Mesendoderm (in vitro differentiated cells): ENCODE data around the gene UBAC2.
"Not testable (repeated sequence)": the region's sequence is repeated elsewhere in the genome, so short reads cannot be mapped to it uniquely, and the experiment has no call there.

Source experiments
- DNase-seq: peaks from one replicate; pipeline ENCODE4 v3.0.0; 2013
- H2AK5ac ChIP-seq: 2 replicates; pipeline ENCODE4 v1.6.1; 2013; ENCODE audit warnings: low read length, inconsistent platforms
- H2BK120ac ChIP-seq: 2 replicates; pipeline ENCODE4 v1.6.1; 2013; ENCODE audit warnings: low read depth, mild to moderate bottlenecking, low read length, moderate library complexity, mixed read lengths
- H2BK15ac ChIP-seq: replicated peaks from 2 replicates; pipeline ENCODE4 v1.6.1; 2013; ENCODE audit warnings: low read depth, mild to moderate bottlenecking, moderate library complexity
- H2BK5ac ChIP-seq: 2 replicates; pipeline ENCODE4 v1.6.1; 2013; ENCODE audit warnings: low read length, inconsistent platforms
- H3K18ac ChIP-seq: 2 replicates; pipeline ENCODE4 v1.6.1; 2013; ENCODE audit warnings: mild to moderate bottlenecking, low read length, mixed read lengths
- H3K23ac ChIP-seq: one replicate; pipeline ENCODE4 v1.6.1; 2013; ENCODE audit warnings: low read length
- H3K27ac ChIP-seq: 2 replicates; pipeline ENCODE4 v1.5.1; 2013; ENCODE audit warnings: low read depth, mild to moderate bottlenecking, inconsistent platforms, low read length, moderate library complexity
- H3K27me3 ChIP-seq: 2 replicates; pipeline ENCODE4 v1.6.1; 2013; ENCODE audit warnings: low read length, control low read depth, mild to moderate bottlenecking, inconsistent platforms; ENCODE audit not compliant: insufficient read depth, poor library complexity
- H3K36me3 ChIP-seq: 2 replicates; pipeline ENCODE4 v1.6.1; 2013; ENCODE audit warnings: low read length, inconsistent platforms; ENCODE audit not compliant: control insufficient read depth, insufficient read depth
- H3K4ac ChIP-seq: one replicate; pipeline ENCODE4 v1.6.1; 2013; ENCODE audit warnings: low read depth, mild to moderate bottlenecking, low read length, moderate library complexity
- H3K4me1 ChIP-seq: 2 replicates; pipeline ENCODE4 v1.6.1; 2013; ENCODE audit warnings: low read depth, low read length, inconsistent platforms; ENCODE audit not compliant: control insufficient read depth
- H3K4me2 ChIP-seq: 2 replicates; pipeline ENCODE4 v1.6.1; 2013; ENCODE audit warnings: low read length
- H3K4me3 ChIP-seq: 2 replicates; pipeline ENCODE4 v1.5.1; 2013; ENCODE audit warnings: mild to moderate bottlenecking, low read length
- H3K56ac ChIP-seq: one replicate; pipeline ENCODE4 v1.6.1; 2013; ENCODE audit warnings: low read length
- H3K79me1 ChIP-seq: 2 replicates; pipeline ENCODE4 v1.6.1; 2013; ENCODE audit warnings: low read length, inconsistent platforms
- H3K79me2 ChIP-seq: 2 replicates; pipeline ENCODE4 v1.6.1; 2013; ENCODE audit warnings: mild to moderate bottlenecking, low read length; ENCODE audit not compliant: control insufficient read depth, insufficient read depth
- H3K9ac ChIP-seq: 2 replicates; pipeline ENCODE4 v1.6.1; 2013; ENCODE audit warnings: low read length, inconsistent platforms
- H4K5ac ChIP-seq: one replicate; pipeline ENCODE4 v1.6.1; 2013; ENCODE audit warnings: low read length
- H4K8ac ChIP-seq: one replicate; pipeline ENCODE4 v1.6.1; 2013; ENCODE audit warnings: low read depth, mild to moderate bottlenecking, control low read depth, low read length, moderate library complexity
- WGBS: extraction: QIAGEN DNeasy Blood & Tissue Kit; methylation state at CpG from one replicate; pipeline ENCODE4 v1.1.7; 2013; ENCODE audit warnings: low lambda C conversion rate, missing lambda C conversion rate; ENCODE audit not compliant: insufficient coverage; ENCODE audit errors: extremely low coverage; 5-methylcytosine and 5-hydroxymethylcytosine counted together

Gene UBAC2

GRCh38 chr13:99390601-99391000 lies 189.9 kb downstream of the UBAC2 start:
- no peak overlapping the region for H2BK15ac ChIP-seq
- no peak for DNase-seq
- H3K56ac ChIP-seq: no peak overlapping the region
- no peak overlapping the region for H3K18ac ChIP-seq
- no peaks in the 10 kb centered on the region for H3K79me1 ChIP-seq
- WGBS: no CpG with 5 or more reads among the region's 13 CpGs
- no peak overlapping the region for H4K8ac ChIP-seq
- H2BK120ac ChIP-seq: no peak overlapping the region
- no peaks in the 10 kb centered on the region for H3K79me2 ChIP-seq
- H3K4me2 ChIP-seq: no peak overlapping the region
- H4K5ac ChIP-seq: no peak overlapping the region
- H3K4ac ChIP-seq: no peak overlapping the region
- H3K4me3 ChIP-seq: no peak overlapping the region
- H2BK5ac ChIP-seq: no peak overlapping the region
- H2AK5ac ChIP-seq: no peak overlapping the region
- H3K9ac ChIP-seq: no peak overlapping the region
- H3K4me1 ChIP-seq: no peaks in the 10 kb centered on the region
- no peak overlapping the region for H3K27ac ChIP-seq
- no peaks in the 10 kb centered on the region for H3K27me3 ChIP-seq
- H3K23ac ChIP-seq: no peak overlapping the region
- H3K36me3 ChIP-seq: no peaks in the 10 kb centered on the region

- Histone ChIP-seq H2BK15ac (no peak overlapping the region), H3K4me1 (no peaks in the 10 kb centered on the region), H3K23ac (no peak overlapping the region), H3K79me2 (no peaks in the 10 kb centered on the region), H3K36me3 (no peaks in the 10 kb centered on the region), H3K27me3 (no peaks in the 10 kb centered on the region), H3K9ac (no peak overlapping the region), H2BK120ac (no peak overlapping the region), H3K56ac (no peak overlapping the region), H3K4me2 (no peak overlapping the region), H3K79me1 (no peaks in the 10 kb centered on the region), H4K5ac (no peak overlapping the region), H2BK5ac (no peak overlapping the region), H3K27ac (no peak overlapping the region), H3K18ac (no peak overlapping the region), H3K4ac (no peak overlapping the region), H3K4me3 (no peak overlapping the region), H4K8ac (no peak overlapping the region), H2AK5ac (no peak overlapping the region)
- no peak for DNase-seq
- no CpG with 5 or more reads among the region's 11 CpGs for WGBS
Measured at GRCh38 chr13:99391781-99392469, 191.3 kb downstream of the UBAC2 start.

- Histone ChIP-seq H3K36me3 (no peaks in the 10 kb centered on the region), H2AK5ac (no peak overlapping the region), H2BK15ac (no peak overlapping the region), H3K56ac (no peak overlapping the region), H2BK5ac (no peak overlapping the region), H3K27me3 (no peaks in the 10 kb centered on the region), H3K27ac (no peak overlapping the region), H3K4me1 (no peaks in the 10 kb centered on the region), H3K4ac (no peak overlapping the region), H3K4me2 (no peak overlapping the region), H3K9ac (no peak overlapping the region), H2BK120ac (no peak overlapping the region), H3K4me3 (no peak overlapping the region), H4K8ac (no peak overlapping the region), H3K79me1 (no peaks in the 10 kb centered on the region), H3K23ac (no peak overlapping the region), H4K5ac (no peak overlapping the region), H3K79me2 (no peaks in the 10 kb centered on the region), H3K18ac (no peak overlapping the region)
- no CpG with 5 or more reads among the region's 13 CpGs for WGBS
- DNase-seq: no peak
Measured at GRCh38 chr13:99392470-99393135, 191.9 kb downstream of the UBAC2 start.

- not testable (repeated sequence) for H4K8ac ChIP-seq, H3K36me3 ChIP-seq, H2BK120ac ChIP-seq, H3K4me1 ChIP-seq, H3K27ac ChIP-seq, H3K4me2 ChIP-seq, H3K23ac ChIP-seq, H4K5ac ChIP-seq, H3K56ac ChIP-seq, H3K79me2 ChIP-seq, H3K79me1 ChIP-seq, H3K18ac ChIP-seq, H2AK5ac ChIP-seq, H2BK5ac ChIP-seq, H3K4me3 ChIP-seq, H3K27me3 ChIP-seq, DNase-seq, H2BK15ac ChIP-seq, H3K9ac ChIP-seq, H3K4ac ChIP-seq
- no CpG with 5 or more reads among the region's 7 CpGs for WGBS
Measured at GRCh38 chr13:99393391-99393790, 192.7 kb downstream of the UBAC2 start.

- Histone ChIP-seq H4K5ac (no peak overlapping the region), H3K36me3 (no peaks in the 10 kb centered on the region), H3K23ac (no peak overlapping the region), H3K27ac (no peak overlapping the region), H3K4ac (no peak overlapping the region), H3K9ac (no peak overlapping the region), H3K4me1 (no peaks in the 10 kb centered on the region), H2BK120ac (no peak overlapping the region), H2AK5ac (no peak overlapping the region), H3K79me2 (no peaks in the 10 kb centered on the region), H3K4me2 (no peak overlapping the region), H3K56ac (no peak overlapping the region), H3K4me3 (no peak overlapping the region), H3K18ac (no peak overlapping the region), H3K27me3 (no peaks in the 10 kb centered on the region), H2BK5ac (no peak overlapping the region), H3K79me1 (no peaks in the 10 kb centered on the region), H2BK15ac (no peak overlapping the region), H4K8ac (no peak overlapping the region)
- no peak for DNase-seq
- WGBS: no CpG with 5 or more reads among the region's 21 CpGs
Measured at GRCh38 chr13:99393791-99394735, 193.4 kb downstream of the UBAC2 start.
